Dedifferentiated amniotic fluid mesenchymal stem cell (primary cell): Measurements from ENCODE around the gene SERPINB8.
"Not testable (repeated sequence)": the region's sequence is repeated elsewhere in the genome, so short reads cannot be mapped to it uniquely, and the experiment has no call there.

Experiments used
- DNase-seq: peaks from one replicate; pipeline ENCODE4 v3.0.0-alpha.2; 2016; ENCODE audit errors: extremely low spot score

SERPINB8 gene

GRCh38 chr18:63969942-63970808, at the start of gene SERPINB8:
Gene SERPINB8 (plus strand): TSS chr18:63970081. CDS start chr18:63978309, 8,228 bp downstream.
- DNase-seq = peak; percentile 98

GRCh38 chr18:63922049-63922448, 47.8 kb upstream of the SERPINB8 start:
- DNase-seq = no peak

GRCh38 chr18:63924551-63924950, 45.3 kb upstream of the SERPINB8 start:
- no peak for DNase-seq

GRCh38 chr18:63928331-63928730, 41.5 kb upstream of the SERPINB8 start:
- DNase-seq = no peak

- not testable (repeated sequence) for DNase-seq
Measured at GRCh38 chr18:63929369-63929768, 40.5 kb upstream of the SERPINB8 start.

GRCh38 chr18:63930773-63931354, 39.0 kb upstream of the SERPINB8 start:
- DNase-seq = no peak

- peak; percentile 75 for DNase-seq
Measured at GRCh38 chr18:63936156-63936931, 33.5 kb upstream of the SERPINB8 start.

- no peak for DNase-seq
Measured at GRCh38 chr18:63936932-63937393, 32.9 kb upstream of the SERPINB8 start.

GRCh38 chr18:63940008-63940407, 29.9 kb upstream of the SERPINB8 start:
- no peak for DNase-seq

- not testable (repeated sequence) for DNase-seq
Measured at GRCh38 chr18:63940543-63941050, 29.3 kb upstream of the SERPINB8 start.

GRCh38 chr18:63947051-63947790, 22.7 kb upstream of the SERPINB8 start:
- DNase-seq = no peak

GRCh38 chr18:63949068-63949737, 20.7 kb upstream of the SERPINB8 start, which contains the start of gene HMSD:
Gene HMSD (plus strand): TSS chr18:63949301. CDS start chr18:63953456, 4,155 bp downstream.
- DNase-seq = no peak

- DNase-seq = no peak
Measured at GRCh38 chr18:63951302-63951705, 18.6 kb upstream of the SERPINB8 start.

GRCh38 chr18:63953811-63954210, 16.1 kb upstream of the SERPINB8 start:
- DNase-seq = no peak

- no peak for DNase-seq
Measured at GRCh38 chr18:63956755-63957154, 13.1 kb upstream of the SERPINB8 start.

GRCh38 chr18:63960891-63961290, 9.0 kb upstream of the SERPINB8 start:
- no peak for DNase-seq

- DNase-seq = no peak
Measured at GRCh38 chr18:63961435-63961980, 8.4 kb upstream of the SERPINB8 start.

GRCh38 chr18:63962137-63962536, 7.7 kb upstream of the SERPINB8 start:
- no peak for DNase-seq

- DNase-seq = peak; percentile 62
Measured at GRCh38 chr18:63963615-63964256, 6.1 kb upstream of the SERPINB8 start.

- no peak for DNase-seq
Measured at GRCh38 chr18:63964908-63965307, 5.0 kb upstream of the SERPINB8 start.
